CD4-positive, alpha-beta T cell treated with Interleukin-17A for 1 hour (primary cell): ENCODE measurements around the gene NBPF26.
"Not testable (repeated sequence)": the region's sequence is repeated elsewhere in the genome, so short reads cannot be mapped to it uniquely, and the experiment has no call there.

Source experiments
- DNase-seq: peaks from one replicate; pipeline ENCODE4 v3.0.0-alpha.2; 2020

NBPF26 gene

GRCh38 chr1:120859615-120860234, 136.0 kb downstream of the NBPF26 start:
- DNase-seq: not testable (repeated sequence)

- DNase-seq: not testable (repeated sequence)
Observed at GRCh38 chr1:120878206-120878605, 154.5 kb downstream of the NBPF26 start.

GRCh38 chr1:120880056-120880455, 156.3 kb downstream of the NBPF26 start:
- not testable (repeated sequence) for DNase-seq

- DNase-seq: not testable (repeated sequence)
Observed at GRCh38 chr1:120881934-120882333, 158.2 kb downstream of the NBPF26 start.
